Measurements from ENCODE around the gene EGLN2.

Gene EGLN2

GRCh38 chr19:40786060-40787037 is 12.6 kb upstream of the EGLN2 start:
- TF ChIP-seq, protein P1, sequence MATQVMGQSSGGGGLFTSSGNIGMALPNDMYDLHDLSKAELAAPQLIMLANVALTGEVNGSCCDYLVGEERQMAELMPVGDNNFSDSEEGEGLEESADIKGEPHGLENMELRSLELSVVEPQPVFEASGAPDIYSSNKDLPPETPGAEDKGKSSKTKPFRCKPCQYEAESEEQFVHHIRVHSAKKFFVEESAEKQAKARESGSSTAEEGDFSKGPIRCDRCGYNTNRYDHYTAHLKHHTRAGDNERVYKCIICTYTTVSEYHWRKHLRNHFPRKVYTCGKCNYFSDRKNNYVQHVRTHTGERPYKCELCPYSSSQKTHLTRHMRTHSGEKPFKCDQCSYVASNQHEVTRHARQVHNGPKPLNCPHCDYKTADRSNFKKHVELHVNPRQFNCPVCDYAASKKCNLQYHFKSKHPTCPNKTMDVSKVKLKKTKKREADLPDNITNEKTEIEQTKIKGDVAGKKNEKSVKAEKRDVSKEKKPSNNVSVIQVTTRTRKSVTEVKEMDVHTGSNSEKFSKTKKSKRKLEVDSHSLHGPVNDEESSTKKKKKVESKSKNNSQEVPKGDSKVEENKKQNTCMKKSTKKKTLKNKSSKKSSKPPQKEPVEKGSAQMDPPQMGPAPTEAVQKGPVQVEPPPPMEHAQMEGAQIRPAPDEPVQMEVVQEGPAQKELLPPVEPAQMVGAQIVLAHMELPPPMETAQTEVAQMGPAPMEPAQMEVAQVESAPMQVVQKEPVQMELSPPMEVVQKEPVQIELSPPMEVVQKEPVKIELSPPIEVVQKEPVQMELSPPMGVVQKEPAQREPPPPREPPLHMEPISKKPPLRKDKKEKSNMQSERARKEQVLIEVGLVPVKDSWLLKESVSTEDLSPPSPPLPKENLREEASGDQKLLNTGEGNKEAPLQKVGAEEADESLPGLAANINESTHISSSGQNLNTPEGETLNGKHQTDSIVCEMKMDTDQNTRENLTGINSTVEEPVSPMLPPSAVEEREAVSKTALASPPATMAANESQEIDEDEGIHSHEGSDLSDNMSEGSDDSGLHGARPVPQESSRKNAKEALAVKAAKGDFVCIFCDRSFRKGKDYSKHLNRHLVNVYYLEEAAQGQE (IDR thresholded peaks at IDR 0.05; ENCODE audit: low read depth): no peak
- TF ChIP-seq NFIC (IDR thresholded peaks at IDR 0.05) (no peak), TEAD4 (IDR thresholded peaks at IDR 0.05) (no peak)

- TF ChIP-seq TCF12 (IDR thresholded peaks at IDR 0.05; ENCODE audit: low read depth) (no peak), YY1 (IDR thresholded peaks at IDR 0.05; ENCODE audit: low read depth) (no peak), ZBTB7A (IDR thresholded peaks at IDR 0.05; ENCODE audit: low read depth) (no peak), EP300 (IDR thresholded peaks at IDR 0.05; ENCODE audit: borderline replicate concordance) (no peak), TAF1 (IDR thresholded peaks at IDR 0.05; ENCODE audit: low read depth) (no peak), USF1 (IDR thresholded peaks at IDR 0.05) (no peak)
Measured at GRCh38 chr19:40791349-40791748, 7.6 kb upstream of the EGLN2 start.

GRCh38 chr19:40791996-40792395 is 7.0 kb upstream of the EGLN2 start:
- no peak for TF ChIP-seq FOXM1 (IDR thresholded peaks at IDR 0.05; ENCODE audit: borderline replicate concordance, low read depth)
- no peak for TF ChIP-seq YY1 (IDR thresholded peaks at IDR 0.05; ENCODE audit: low read depth)
- TF ChIP-seq ZBTB7A (IDR thresholded peaks at IDR 0.05; ENCODE audit: low read depth): no peak
- no peak for TF ChIP-seq RAD21 (IDR thresholded peaks at IDR 0.05; ENCODE audit: low read depth)
- no peak for TF ChIP-seq TEAD4 (IDR thresholded peaks at IDR 0.05)
- TF ChIP-seq, protein P1 (IDR thresholded peaks at IDR 0.05; ENCODE audit: low read depth): no peak
- no peak for TF ChIP-seq CREB1 (IDR thresholded peaks at IDR 0.05; ENCODE audit: low read depth)
- TF ChIP-seq TCF12 (IDR thresholded peaks at IDR 0.05; ENCODE audit: low read depth): no peak
- no peak for TF ChIP-seq EP300 (IDR thresholded peaks at IDR 0.05; ENCODE audit: borderline replicate concordance)
- no peak for TF ChIP-seq EGR1 (IDR thresholded peaks at IDR 0.05)
- TF ChIP-seq USF1 (IDR thresholded peaks at IDR 0.05): no peak
- no peak for TF ChIP-seq CEBPB (IDR thresholded peaks at IDR 0.05)
- TF ChIP-seq, protein P2, sequence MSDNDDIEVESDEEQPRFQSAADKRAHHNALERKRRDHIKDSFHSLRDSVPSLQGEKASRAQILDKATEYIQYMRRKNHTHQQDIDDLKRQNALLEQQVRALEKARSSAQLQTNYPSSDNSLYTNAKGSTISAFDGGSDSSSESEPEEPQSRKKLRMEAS (IDR thresholded peaks at IDR 0.05): no peak
- TF ChIP-seq NFIC (IDR thresholded peaks at IDR 0.05): no peak

GRCh38 chr19:40797166-40797962 is 1.6 kb upstream of the EGLN2 start:
- TF ChIP-seq, protein P1 (IDR thresholded peaks at IDR 0.05; ENCODE audit: low read depth): no peak
- TF ChIP-seq TCF12 (IDR thresholded peaks at IDR 0.05; ENCODE audit: low read depth) (no peak), CREB1 (IDR thresholded peaks at IDR 0.05; ENCODE audit: low read depth) (no peak), USF1 (IDR thresholded peaks at IDR 0.05) (no peak), NFIC (IDR thresholded peaks at IDR 0.05) (no peak), EGR1 (IDR thresholded peaks at IDR 0.05) (no peak), ZBTB7A (IDR thresholded peaks at IDR 0.05; ENCODE audit: low read depth) (no peak), EP300 (IDR thresholded peaks at IDR 0.05; ENCODE audit: borderline replicate concordance) (no peak), TAF1 (IDR thresholded peaks at IDR 0.05; ENCODE audit: low read depth) (no peak), RAD21 (IDR thresholded peaks at IDR 0.05; ENCODE audit: low read depth) (no peak)
- TF ChIP-seq, protein P2 (IDR thresholded peaks at IDR 0.05): no peak

All from Ishikawa (cell line).